GM12878 (cell line): ENCODE results near the gene CNKSR1. TPM values are rescaled to one million over a fixed set of nuclear protein-coding genes. Genes with fewer than 3 reads are reported as not detected.

ENCODE experiments used
- ATAC-seq: fragments of 200-7000 bp; cut with Tn5 transposase; 3 replicates; pipeline ENCODE4 v1.9.1; 2020; ENCODE audit warnings: mild to moderate bottlenecking, moderate library complexity
- BruUV-seq: library from RNA; stranded (reverse); fragments of 400-500 nt; replicated peaks from 2 replicates; lab custom pipeline; 2021; lab: Mats Ljungman, UMichigan
- CTCF ChIA-PET: fragments of 300-600 bp; sonication (Branson Sonifier 250); formaldehyde crosslinking; extraction: SDS; loops from one replicate; lab custom pipeline; 2021; ENCODE audit warnings: inconsistent platforms; lab: Yijun Ruan, JAX
- POLR2A ChIA-PET: fragments of 350-600 bp; formaldehyde crosslinking; extraction: SDS; loops from one replicate; lab custom pipeline; 2021; ENCODE audit warnings: inconsistent platforms; lab: Charles Lee
- RAD21 ChIA-PET: fragments of 300-600 bp; sonication (Branson Sonifier 250); formaldehyde crosslinking; loops from one replicate; lab custom pipeline; 2023; ENCODE audit warnings: antibody characterized with exemption; ENCODE audit not compliant: unreplicated experiment; lab: Charles Lee
- SMC1A ChIA-PET: fragments of 300-600 bp; sonication (Branson Sonifier 250); formaldehyde crosslinking; loops from one replicate; lab custom pipeline; 2023; ENCODE audit not compliant: unreplicated experiment, uncharacterized antibody; lab: Charles Lee
- DNase-seq: peaks from one replicate; pipeline ENCODE4 v3.0.0-alpha.2; 2011; ENCODE audit warnings: low read depth, low spot score
- FAIRE-seq: peaks from 3 replicates; lab custom pipeline; 2011; peaks lifted over from hg19 to GRCh38; lab: Jason Lieb, UNC
- H2AFZ ChIP-seq: 2 replicates; pipeline ENCODE4 v1.6.0; 2011; ENCODE audit warnings: low read depth, low read length, control low read depth; ENCODE audit not compliant: control insufficient read depth
- H3K27ac ChIP-seq: 2 replicates; pipeline ENCODE4 v1.5.1; 2011; ENCODE audit warnings: control low read depth; ENCODE audit not compliant: control insufficient read depth, insufficient read depth
- H3K27me3 ChIP-seq, 2 experiments: replicated peaks in 1 of 2; 2 replicates each; pipeline versions ENCODE4 v1.6.0 to v1.6.1; 2011; ENCODE audit warnings: low read length in 1 of 2; ENCODE audit not compliant: control insufficient read depth in 2 of 2, insufficient read depth in 2 of 2
- H3K36me3 ChIP-seq, 2 experiments: 2 replicates each; pipeline ENCODE4 v1.5.1; 2011; ENCODE audit warnings: low read length in 1 of 2; ENCODE audit not compliant: control insufficient read depth in 2 of 2, insufficient read depth in 2 of 2
- H3K4me1 ChIP-seq: 2 replicates; pipeline ENCODE4 v1.6.1; 2011; ENCODE audit warnings: mild to moderate bottlenecking, low read length, moderate library complexity, mixed read lengths; ENCODE audit not compliant: control insufficient read depth, insufficient read depth
- H3K4me2 ChIP-seq: 2 replicates; pipeline ENCODE4 v1.6.0; 2011; ENCODE audit warnings: control low read depth; ENCODE audit not compliant: control insufficient read depth, insufficient read depth
- H3K4me3 ChIP-seq: fragments of 200-600 bp; sonication (generic); 2 replicates; pipeline ENCODE4 v1.5.1; 2016
- H3K79me2 ChIP-seq: 2 replicates; pipeline ENCODE4 v1.6.0; 2011; ENCODE audit warnings: low read length; ENCODE audit not compliant: control insufficient read depth, insufficient read depth
- H3K9ac ChIP-seq: 2 replicates; pipeline ENCODE4 v1.8.0; 2011; ENCODE audit warnings: low read length, control low read depth, mixed read lengths; ENCODE audit not compliant: control insufficient read depth, insufficient read depth
- H3K9me3 ChIP-seq: replicated peaks from 3 replicates; pipeline ENCODE4 v1.5.1; 2011; ENCODE audit warnings: mild to moderate bottlenecking, low read length; ENCODE audit not compliant: control insufficient read depth, insufficient read depth
- H4K20me1 ChIP-seq: 2 replicates; pipeline ENCODE4 v1.6.0; 2011; ENCODE audit not compliant: control insufficient read depth, insufficient read depth
- CHD1 ChIP-seq: IDR thresholded peaks from 2 replicates; pipeline ENCODE4 v1.6.1; 2012; ENCODE audit warnings: low read depth, low read length, improper control_type of control experiment
- EGR1 ChIP-seq, 2 experiments: IDR thresholded peaks; 1 replicate in 1 of 2; 2 replicates in 1 of 2; pipeline ENCODE4 v1.6.1; 2011 to 2012; ENCODE audit warnings: low read depth in 2 of 2, low read length in 2 of 2, borderline replicate concordance in 1 of 2, mild to moderate bottlenecking in 1 of 2, moderate library complexity in 1 of 2
- FOXK2 ChIP-seq: fragments of 450-650 bp; IDR thresholded peaks from 2 replicates; pipeline ENCODE4 v1.6.1; 2017; ENCODE audit warnings: mild to moderate bottlenecking, moderate library complexity
- HDAC6 ChIP-seq: fragments of 200-600 bp; sonication (generic); IDR thresholded peaks from one replicate; pipeline ENCODE4 v1.8.0; 2017; ENCODE audit warnings: antibody characterized with exemption; ENCODE audit not compliant: unreplicated experiment
- IKZF1 ChIP-seq: fragments of 450-650 bp; conservative IDR thresholded peaks from 2 replicates; pipeline ENCODE4 v1.6.1; 2017; ENCODE audit warnings: antibody characterized with exemption, mild to moderate bottlenecking
- MEF2A ChIP-seq: IDR thresholded peaks from 2 replicates; pipeline ENCODE4 v1.6.1; 2011; ENCODE audit warnings: low read depth, mild to moderate bottlenecking, low read length, moderate library complexity; ENCODE audit not compliant: insufficient read depth
- MYC ChIP-seq: IDR thresholded peaks from 2 replicates; pipeline ENCODE4 v1.6.1; 2011; ENCODE audit warnings: mild to moderate bottlenecking, low read length, moderate library complexity, inconsistent platforms; ENCODE audit not compliant: insufficient read depth, insufficient replicate concordance, insufficient read length, severe bottlenecking
- POLR2AphosphoS5 ChIP-seq: IDR thresholded peaks from 2 replicates; pipeline ENCODE4 v1.6.1; 2011; ENCODE audit warnings: mild to moderate bottlenecking, low read length, inconsistent platforms
- RB1 ChIP-seq: fragments of 450-650 bp; formaldehyde crosslinking; IDR thresholded peaks from 2 replicates; pipeline ENCODE4 v1.6.1; 2017; ENCODE audit warnings: mild to moderate bottlenecking, borderline replicate concordance
- RELA ChIP-seq: fragments of 450-650 bp; IDR thresholded peaks from 2 replicates; pipeline ENCODE4 v1.8.0; 2014; ENCODE audit warnings: borderline replicate concordance; ENCODE audit not compliant: partially characterized antibody
- SP1 ChIP-seq: IDR thresholded peaks from one replicate; pipeline ENCODE4 v1.6.1; 2011; ENCODE audit warnings: low read depth, low read length
- ZNF274 ChIP-seq: IDR thresholded peaks from one replicate; pipeline ENCODE4 v1.8.0; 2011; ENCODE audit not compliant: insufficient read length, insufficient read depth
- ZZZ3 ChIP-seq: IDR thresholded peaks from 2 replicates; pipeline ENCODE4 v1.6.1; 2011; ENCODE audit warnings: low read depth; ENCODE audit not compliant: control insufficient read depth, insufficient read length
- WGBS: methylation state at CpG from one replicate; pipeline ENCODE4 v1.1.6; 2016; ENCODE audit warnings: low lambda C conversion rate; ENCODE audit not compliant: insufficient replicate concordance, insufficient coverage; ENCODE audit errors: missing lambda C conversion rate; 5-methylcytosine and 5-hydroxymethylcytosine counted together
- in situ Hi-C: fragments of 300-500 bp; cut with MboI; formaldehyde crosslinking; loops from 9 replicates; pipeline ENCODE4 v1.14.3; 2018; ENCODE audit warnings: mixed read lengths
- intact Hi-C: fragments of 100-400 bp; cut with micrococcal nuclease; formaldehyde crosslinking; loops from one replicate; pipeline ENCODE4 v1.14.2; 2022; ENCODE audit not compliant: unreplicated experiment
- polyA plus RNA-seq, 11 experiments: library from polyadenylated mRNA; depleted of rRNA in 4 of 11; unstranded in 6 of 11; stranded (reverse) in 5 of 11; fragments of >200 nt; fragmentation: Nextera tagmentation in 4 of 11; fragmentation: Illumina TruSeq in 1 of 11; extraction: Ambion mirVana in 4 of 11; extraction: Trizol in 1 of 11; gene quantifications; 1 replicate in 1 of 11; 2 replicates in 10 of 11; pipeline versions ENCODE4 v1.2.1 to v1.2.3, GENCODE V29; 2011 to 2016; ENCODE audit warnings: inconsistent platforms in 2 of 11, missing spikeins in 2 of 11, low read depth in 1 of 11
- total RNA-seq, 4 experiments: library from RNA; depleted of rRNA in 3 of 4; stranded (reverse); fragments of >200 nt in 3 of 4; fragmentation: Illumina TruSeq in 1 of 4; extraction: Trizol in 1 of 4; gene quantifications; 2 replicates each; pipeline versions ENCODE4 v1.2.1 to v1.2.3, GENCODE V29; 2013 to 2021
- TF ChIP-seq, protein P1 (sequence below): IDR thresholded peaks from 2 replicates; pipeline ENCODE4 v1.6.1; 2012; ENCODE audit warnings: low read depth, low read length, improper control_type of control experiment

CNKSR1 gene
- total and polyA plus RNA-seq, 10 of the 15 experiments (the other 5 are each of a cell fraction or from before 2014, with no cell fraction given), result 0.06 to 1.2 (median 0.86) TPM

- peaks cover 0 to 3% of the 10 kb centered on the region in 2 experiments; a peak in 3 of 4 replicates for H3K27me3 ChIP-seq
- peak within 1 kb of the TSS; percentile 79 for H3K27ac ChIP-seq
- H3K4me1 ChIP-seq, result peaks cover 12% of the 10 kb centered on the region
- H3K4me2 ChIP-seq, result peak within 1 kb of the TSS; percentile 93
- ChIA-PET RAD21 (interaction anchor here (0.6 to 1.0 kb wide), 3 partner anchors 65 to 273 kb away, joined by 3 to 5 read pairs (median 3); partner anchors contain the start of gene CEP85), CTCF (interaction anchor here (1.3 to 5.8 kb wide), 9 partner anchors 11 to 249 kb away, joined by 3 to 110 read pairs (median 5); partner anchors contain the start of gene CEP85), SMC1A (interaction anchor here (1.7 kb wide), 1 partner anchor 153 kb away, joined by 8 read pairs; no protein-coding TSS in a partner anchor), POLR2A (interaction anchor here (2.0 kb wide), 1 partner anchor 66 kb away, joined by 11 read pairs; the partner anchor contains the start of gene CEP85)
- intact Hi-C loops (loop anchor here (1.0 to 10.0 kb wide), 3 partner anchors 66 to 226 kb away; partner anchors contain the start of gene CEP85), in situ Hi-C loops (no loop called here)
- TF ChIP-seq ZNF274, result no peak
- TF ChIP-seq MYC, result no peak
- TF ChIP-seq MEF2A, result no peak
- no peak for TF ChIP-seq RELA
- no peak for TF ChIP-seq EGR1 (IDR thresholded peaks at IDR 0.05; ENCODE audit: borderline replicate concordance in 1 of 2, low read depth in 2 of 2, low read length in 2 of 2)
- no peak for TF ChIP-seq FOXK2
- no peak for TF ChIP-seq IKZF1
- TF ChIP-seq SP1, result no peak
- TF ChIP-seq, protein P1, sequence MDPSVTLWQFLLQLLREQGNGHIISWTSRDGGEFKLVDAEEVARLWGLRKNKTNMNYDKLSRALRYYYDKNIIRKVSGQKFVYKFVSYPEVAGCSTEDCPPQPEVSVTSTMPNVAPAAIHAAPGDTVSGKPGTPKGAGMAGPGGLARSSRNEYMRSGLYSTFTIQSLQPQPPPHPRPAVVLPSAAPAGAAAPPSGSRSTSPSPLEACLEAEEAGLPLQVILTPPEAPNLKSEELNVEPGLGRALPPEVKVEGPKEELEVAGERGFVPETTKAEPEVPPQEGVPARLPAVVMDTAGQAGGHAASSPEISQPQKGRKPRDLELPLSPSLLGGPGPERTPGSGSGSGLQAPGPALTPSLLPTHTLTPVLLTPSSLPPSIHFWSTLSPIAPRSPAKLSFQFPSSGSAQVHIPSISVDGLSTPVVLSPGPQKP, result no peak
- TF ChIP-seq ZZZ3, result no peak
- no peak for TF ChIP-seq HDAC6
- no peak for TF ChIP-seq POLR2AphosphoS5
- TF ChIP-seq CHD1, result no peak
- TF ChIP-seq RB1, result no peak
- H3K4me3 ChIP-seq, result peak within 1 kb of the TSS; percentile 97
- no peak for ATAC-seq
- 53% methylated on average over 5 of the region's 5 CpGs for WGBS
- no peaks in the 10 kb centered on the region; a peak in 1 of 4 replicates for H3K36me3 ChIP-seq
- no peaks in the 10 kb centered on the region; the same call in 2 of the 3 replicates for H3K9me3 ChIP-seq
- peak within 1 kb of the TSS; percentile 90 for H3K9ac ChIP-seq
- no peak for FAIRE-seq
- BruUV-seq, result no TSS peak
- H4K20me1 ChIP-seq, result no peaks in the 10 kb centered on the region
- DNase-seq, result no peak
- peaks cover 12% of the 10 kb centered on the region for H3K79me2 ChIP-seq
- peak within 1 kb of the TSS; percentile 72 for H2AFZ ChIP-seq
Observed at GRCh38 chr1:26168410-26169197, 8.7 kb upstream of the CNKSR1 start, which contains the start of gene C1orf232. Gene C1orf232, minus strand, starts transcription at chr1:26168963. Its CDS starts 464 bp downstream, at chr1:26168499.
